HG03520 (cell line): ENCODE results near the gene GALNT13.

Experiments used
- ATAC-seq: cut with Tn5 transposase; IDR thresholded peaks from one replicate; pipeline ENCODE4 v1.9.1; 2021; ENCODE audit warnings: mild to moderate bottlenecking, moderate library complexity; ENCODE audit not compliant: unreplicated experiment

Gene GALNT13

GRCh38 chr2:153940511-153940910 is 68.8 kb downstream of the GALNT13 start:
- ATAC-seq = no peak

GRCh38 chr2:153944800-153945199 is 73.1 kb downstream of the GALNT13 start:
- ATAC-seq = no peak

GRCh38 chr2:153946036-153946435 is 74.3 kb downstream of the GALNT13 start:
- no peak for ATAC-seq

GRCh38 chr2:153953761-153954160 is 82.0 kb downstream of the GALNT13 start:
- no peak for ATAC-seq

- no peak for ATAC-seq
Measured at GRCh38 chr2:153963256-153963655, 91.5 kb downstream of the GALNT13 start.

GRCh38 chr2:153967248-153967973 is 95.7 kb downstream of the GALNT13 start:
- no peak for ATAC-seq

GRCh38 chr2:153971250-153971649 is 99.5 kb downstream of the GALNT13 start:
- no peak for ATAC-seq

- ATAC-seq = no peak
Measured at GRCh38 chr2:153971855-153972254, 100.1 kb downstream of the GALNT13 start.

- no peak for ATAC-seq
Measured at GRCh38 chr2:153972412-153972811, 100.7 kb downstream of the GALNT13 start.

- no peak for ATAC-seq
Measured at GRCh38 chr2:153986488-153987229, 114.9 kb downstream of the GALNT13 start.

- ATAC-seq = no peak
Measured at GRCh38 chr2:153990771-153991170, 119.0 kb downstream of the GALNT13 start.

- no peak for ATAC-seq
Measured at GRCh38 chr2:154013514-154013913, 141.8 kb downstream of the GALNT13 start.

GRCh38 chr2:154015233-154015632 is 143.5 kb downstream of the GALNT13 start:
- no peak for ATAC-seq

- ATAC-seq = no peak
Measured at GRCh38 chr2:154029504-154029903, 157.8 kb downstream of the GALNT13 start.

- ATAC-seq = peak; percentile 63
Measured at GRCh38 chr2:154032220-154032619, 160.5 kb downstream of the GALNT13 start.

GRCh38 chr2:154046493-154046892 is 174.8 kb downstream of the GALNT13 start:
- ATAC-seq = no peak

- ATAC-seq = no peak
Measured at GRCh38 chr2:154048905-154049304, 177.2 kb downstream of the GALNT13 start.

- ATAC-seq = no peak
Measured at GRCh38 chr2:154049561-154049960, 177.8 kb downstream of the GALNT13 start.

- ATAC-seq = no peak
Measured at GRCh38 chr2:154067124-154067523, 195.4 kb downstream of the GALNT13 start.

GRCh38 chr2:154078926-154079325 is 207.2 kb downstream of the GALNT13 start:
- ATAC-seq = no peak

- no peak for ATAC-seq
Measured at GRCh38 chr2:154092571-154092970, 220.8 kb downstream of the GALNT13 start.

GRCh38 chr2:154093856-154094255 is 222.1 kb downstream of the GALNT13 start:
- ATAC-seq = no peak
